GM21619 (cell line): ENCODE data around the gene ARSA.
"Not testable (repeated sequence)": the region's sequence is repeated elsewhere in the genome, so short reads cannot be mapped to it uniquely, and the experiment has no call there.

Experiments
- ATAC-seq: cut with Tn5 transposase; IDR thresholded peaks from one replicate; pipeline ENCODE4 v1.9.1; 2021; ENCODE audit not compliant: unreplicated experiment

Gene ARSA

GRCh38 chr22:50627642-50628542, at the start of gene ARSA:
Gene ARSA, minus strand, starts transcription at chr22:50628152. Its CDS starts 373 bp downstream, at chr22:50627779.
- peak; percentile 62 for ATAC-seq

GRCh38 chr22:50676661-50677492, 48.9 kb upstream of the ARSA start:
- ATAC-seq = no peak

GRCh38 chr22:50676180-50676636, 48.3 kb upstream of the ARSA start:
- ATAC-seq = no peak

GRCh38 chr22:50675553-50676179, 47.7 kb upstream of the ARSA start:
- no peak for ATAC-seq

- no peak for ATAC-seq
Observed at GRCh38 chr22:50674606-50675552, 46.9 kb upstream of the ARSA start.

- no peak for ATAC-seq
Observed at GRCh38 chr22:50674130-50674500, 46.2 kb upstream of the ARSA start.

GRCh38 chr22:50673231-50674129, 45.5 kb upstream of the ARSA start:
- no peak for ATAC-seq

- ATAC-seq = no peak
Observed at GRCh38 chr22:50672471-50673230, 44.7 kb upstream of the ARSA start, which contains the start of gene SHANK3. Gene SHANK3, plus strand, starts transcription at chr22:50672823.

GRCh38 chr22:50672041-50672440, 44.1 kb upstream of the ARSA start:
- ATAC-seq = no peak

- ATAC-seq = no peak
Observed at GRCh38 chr22:50671641-50672040, 43.7 kb upstream of the ARSA start.

- ATAC-seq = no peak
Observed at GRCh38 chr22:50670914-50671538, 43.1 kb upstream of the ARSA start.

GRCh38 chr22:50670513-50670912, 42.6 kb upstream of the ARSA start:
- ATAC-seq = no peak

- ATAC-seq = no peak
Observed at GRCh38 chr22:50665738-50666137, 37.8 kb upstream of the ARSA start.

- no peak for ATAC-seq
Observed at GRCh38 chr22:50665212-50665611, 37.3 kb upstream of the ARSA start.

- no peak for ATAC-seq
Observed at GRCh38 chr22:50660306-50660705, 32.4 kb upstream of the ARSA start.

GRCh38 chr22:50659711-50660110, 31.8 kb upstream of the ARSA start:
- not testable (repeated sequence) for ATAC-seq

GRCh38 chr22:50657925-50658324, 30.0 kb upstream of the ARSA start:
- ATAC-seq = no peak
